ENCODE measurements around the gene CYB561. TPM values are rescaled to one million over a fixed set of nuclear protein-coding genes. Genes with fewer than 3 reads are reported as not detected.

The CYB561 gene
- total RNA-seq, 1 experiment from 2014 or later, result 20.7 TPM

DNA sequence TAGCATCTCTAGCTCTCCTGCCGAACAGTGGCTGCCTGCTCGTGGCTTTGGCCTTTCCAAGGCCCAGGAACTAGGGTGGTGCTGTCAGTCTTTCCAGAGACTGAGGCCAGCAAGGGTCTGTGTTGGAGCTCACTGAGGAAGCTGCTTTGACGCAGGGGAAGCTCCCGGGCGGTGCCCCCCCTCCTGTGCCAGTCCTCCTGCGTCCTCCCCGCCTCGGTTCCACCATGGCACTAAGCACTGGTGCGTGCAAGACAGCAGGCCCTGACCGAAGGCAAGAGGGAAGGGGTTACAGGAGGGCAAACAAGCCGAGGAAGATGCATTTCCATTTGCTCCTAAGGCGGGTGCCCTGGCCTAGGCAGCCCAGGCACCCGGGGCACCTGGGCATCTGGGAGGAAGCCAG, 4.5 kb downstream of the CYB561 start:
- no CpG with 5 or more reads among the region's 13 CpGs for WGBS (ENCODE audit: extremely low coverage, insufficient read length, low lambda C conversion rate)
- Histone ChIP-seq H2AK5ac (ENCODE audit: insufficient read length, low read length) (no peak overlapping the region), H3K4ac (ENCODE audit: low read depth, low read length) (no peak overlapping the region), H3K56ac (ENCODE audit: insufficient read length, low read depth, low read length) (no peak overlapping the region), H3K18ac (ENCODE audit: insufficient read length, low read depth, low read length) (no peak overlapping the region), H3K9ac (ENCODE audit: extremely low read depth, insufficient read length, low read length) (no peak overlapping the region), H3K14ac (ENCODE audit: insufficient read depth, low read length) (no peak overlapping the region), H2BK20ac (ENCODE audit: low read depth, low read length, poor library complexity, severe bottlenecking) (no peak overlapping the region), H3K79me2 (ENCODE audit: insufficient read depth, low read length) (no peaks in the 10 kb centered on the region), H3K27ac (ENCODE audit: insufficient read length, low read depth, low read length) (no peak overlapping the region), H3K23me2 (ENCODE audit: insufficient read length, low read depth, low read length, poor library complexity, severe bottlenecking) (peaks cover 12% of the 10 kb centered on the region), H3K4me1 (ENCODE audit: insufficient read depth, low read length) (no peaks in the 10 kb centered on the region; the same call in 1 of the 2 replicates), H3K27me3 (ENCODE audit: insufficient read depth, low read length) (no peaks in the 10 kb centered on the region; the same call in 1 of the 2 replicates), H4K20me1 (ENCODE audit: control insufficient read depth, insufficient read depth, insufficient read length) (peaks cover 4% of the 10 kb centered on the region), H3K23ac (ENCODE audit: insufficient read length, low read depth, low read length) (no peak overlapping the region), H2AFZ (ENCODE audit: low read length) (no peak overlapping the region), H2BK15ac (ENCODE audit: low read depth, low read length) (no peak overlapping the region), H3T11ph (ENCODE audit: low read length) (no peak overlapping the region), H3K9me3 (ENCODE audit: control insufficient read depth, low read depth, low read length) (no peaks in the 10 kb centered on the region), H2BK120ac (ENCODE audit: low read depth, low read length, poor library complexity, severe bottlenecking) (no peak overlapping the region), H2BK5ac (ENCODE audit: insufficient read length, low read length) (no peak overlapping the region), H4K5ac (ENCODE audit: insufficient read length, low read depth, low read length) (no peak overlapping the region), H2BK12ac (ENCODE audit: insufficient read length, low read depth, low read length) (no peak overlapping the region), H3K79me1 (ENCODE audit: insufficient read depth, low read depth, low read length, poor library complexity, severe bottlenecking) (no peaks in the 10 kb centered on the region), H4K91ac (ENCODE audit: insufficient read length, low read depth, low read length) (no peak overlapping the region), H4K8ac (replicated peaks; ENCODE audit: insufficient read length, low read depth, low read length) (no peak overlapping the region), H3K4me2 (ENCODE audit: insufficient read depth, insufficient read length, low read length) (no peak overlapping the region)
- TF ChIP-seq, protein P1, sequence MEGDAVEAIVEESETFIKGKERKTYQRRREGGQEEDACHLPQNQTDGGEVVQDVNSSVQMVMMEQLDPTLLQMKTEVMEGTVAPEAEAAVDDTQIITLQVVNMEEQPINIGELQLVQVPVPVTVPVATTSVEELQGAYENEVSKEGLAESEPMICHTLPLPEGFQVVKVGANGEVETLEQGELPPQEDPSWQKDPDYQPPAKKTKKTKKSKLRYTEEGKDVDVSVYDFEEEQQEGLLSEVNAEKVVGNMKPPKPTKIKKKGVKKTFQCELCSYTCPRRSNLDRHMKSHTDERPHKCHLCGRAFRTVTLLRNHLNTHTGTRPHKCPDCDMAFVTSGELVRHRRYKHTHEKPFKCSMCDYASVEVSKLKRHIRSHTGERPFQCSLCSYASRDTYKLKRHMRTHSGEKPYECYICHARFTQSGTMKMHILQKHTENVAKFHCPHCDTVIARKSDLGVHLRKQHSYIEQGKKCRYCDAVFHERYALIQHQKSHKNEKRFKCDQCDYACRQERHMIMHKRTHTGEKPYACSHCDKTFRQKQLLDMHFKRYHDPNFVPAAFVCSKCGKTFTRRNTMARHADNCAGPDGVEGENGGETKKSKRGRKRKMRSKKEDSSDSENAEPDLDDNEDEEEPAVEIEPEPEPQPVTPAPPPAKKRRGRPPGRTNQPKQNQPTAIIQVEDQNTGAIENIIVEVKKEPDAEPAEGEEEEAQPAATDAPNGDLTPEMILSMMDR (conservative IDR thresholded peaks at IDR 0.05), result no peak
- Mint-ChIP-seq H3K36me3 (ENCODE audit: insufficient read depth in 1 of 3, low read depth in 3 of 3) (peaks cover 0 to 2% (median 0%) of the 10 kb centered on the region in 3 experiments; a peak in 2 of 7 replicates), H3K4me3 (no peak overlapping the region), H3K27ac (no peak overlapping the region), H3K9me3 (no peaks in the 10 kb centered on the region; a peak in 1 of 5 replicates), H3K4me1 (peaks cover 18 to 36% of the 10 kb centered on the region in 2 experiments), H3K27me3 (ENCODE audit: low read depth) (peaks cover 8% of the 10 kb centered on the region)
- DNase-seq, result no peak

All from H9 (cell line).